ENCODE results near the gene CTTNBP2.

GRCh38 chr7:117776224-117776623 lies 97.0 kb downstream of the CTTNBP2 start:
- TF ChIP-seq POLR2A (IDR thresholded peaks at IDR 0.05) = no peak
- no peak for TF ChIP-seq CTCF (IDR thresholded peaks at IDR 0.05)
